Colon (tissue), 2 donors: ENCODE data around the gene ZNF487.
"Not testable (repeated sequence)": the region's sequence is repeated elsewhere in the genome, so short reads cannot be mapped to it uniquely, and the experiment has no call there.

Experiments used
- FAIRE-seq: peaks from 2 replicates; lab custom pipeline; 2012; peaks lifted over from hg19 to GRCh38; lab: Jason Lieb, UNC
- donor health status: control.
- donor health status: control.

ZNF487 gene

GRCh38 chr10:43436291-43437140, at the start of gene ZNF487:
TSS of gene ZNF487 (plus strand) at chr10:43437111. CDS start at chr10:43475814, 38,703 bp downstream.
- FAIRE-seq = no peak

GRCh38 chr10:43387678-43388032, 49.3 kb upstream of the ZNF487 start:
- FAIRE-seq = no peak

- FAIRE-seq = no peak
Measured at GRCh38 chr10:43389867-43390266, 47.0 kb upstream of the ZNF487 start.

DNA sequence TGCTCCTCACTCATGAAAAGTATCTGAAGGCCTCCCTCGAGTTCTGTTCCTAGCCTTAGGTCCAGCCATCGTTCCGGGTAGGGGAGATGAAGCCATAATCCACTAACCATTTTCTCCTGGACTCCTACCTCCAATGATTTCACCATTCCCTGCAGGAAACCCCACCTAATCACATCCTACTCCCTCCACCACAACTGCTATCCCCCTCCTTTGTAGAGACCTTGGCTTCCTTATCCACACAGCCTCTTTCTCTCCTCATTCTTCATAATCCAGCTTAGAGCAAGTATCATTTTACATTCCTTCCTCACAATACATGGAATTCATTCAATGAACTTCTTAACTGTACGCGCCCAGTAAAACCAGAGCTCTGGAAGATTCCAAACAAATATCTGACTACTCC, 46.6 kb upstream of the ZNF487 start:
- FAIRE-seq = no peak

DNA sequence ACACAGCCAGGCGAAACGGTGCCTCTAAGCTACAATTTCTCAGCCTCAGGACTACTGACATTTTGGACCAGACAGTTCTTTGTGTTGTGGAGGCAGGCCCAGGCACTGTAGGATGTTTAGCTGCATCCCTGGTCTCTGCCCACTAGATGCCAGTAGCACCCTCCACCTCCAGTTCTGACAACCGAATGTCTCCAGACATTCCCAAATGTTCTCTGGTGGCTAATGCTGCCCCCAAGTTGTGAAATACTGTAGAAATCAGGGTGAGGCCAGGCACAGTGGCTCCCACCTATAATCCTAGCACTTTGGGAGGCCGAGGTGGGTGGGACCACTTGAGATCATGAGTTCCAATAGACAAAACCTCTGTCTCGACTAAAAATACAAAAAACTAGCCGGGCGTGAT, 46.2 kb upstream of the ZNF487 start:
- FAIRE-seq = no peak

- no peak for FAIRE-seq
Measured at GRCh38 chr10:43391496-43391895, 45.4 kb upstream of the ZNF487 start.

GRCh38 chr10:43392748-43393147, 44.2 kb upstream of the ZNF487 start:
- no peak for FAIRE-seq

DNA sequence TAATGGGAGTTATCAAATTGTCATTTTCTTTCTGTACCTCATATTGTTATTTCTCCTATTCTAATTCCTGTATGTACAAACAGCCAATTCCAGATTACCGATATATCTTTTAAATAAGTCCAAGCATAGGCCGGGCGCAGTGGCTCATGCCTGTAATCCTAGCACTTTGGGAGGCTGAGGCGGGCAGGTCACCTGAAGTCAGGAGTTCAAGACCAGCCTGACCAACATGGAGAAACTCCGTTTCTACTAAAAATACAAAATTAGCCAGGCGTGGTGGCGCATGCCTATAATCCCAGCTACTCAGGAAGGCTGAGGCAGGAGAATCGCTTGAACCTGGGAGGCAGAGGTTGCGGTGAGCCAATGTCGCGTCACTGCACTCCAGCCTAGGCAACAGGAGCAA, 43.7 kb upstream of the ZNF487 start:
- FAIRE-seq = not testable (repeated sequence)

GRCh38 chr10:43393606-43394360, 43.1 kb upstream of the ZNF487 start:
- no peak for FAIRE-seq

- FAIRE-seq = no peak
Measured at GRCh38 chr10:43394868-43395267, 42.0 kb upstream of the ZNF487 start.

- FAIRE-seq = no peak
Measured at GRCh38 chr10:43395571-43396060, 41.3 kb upstream of the ZNF487 start.

DNA sequence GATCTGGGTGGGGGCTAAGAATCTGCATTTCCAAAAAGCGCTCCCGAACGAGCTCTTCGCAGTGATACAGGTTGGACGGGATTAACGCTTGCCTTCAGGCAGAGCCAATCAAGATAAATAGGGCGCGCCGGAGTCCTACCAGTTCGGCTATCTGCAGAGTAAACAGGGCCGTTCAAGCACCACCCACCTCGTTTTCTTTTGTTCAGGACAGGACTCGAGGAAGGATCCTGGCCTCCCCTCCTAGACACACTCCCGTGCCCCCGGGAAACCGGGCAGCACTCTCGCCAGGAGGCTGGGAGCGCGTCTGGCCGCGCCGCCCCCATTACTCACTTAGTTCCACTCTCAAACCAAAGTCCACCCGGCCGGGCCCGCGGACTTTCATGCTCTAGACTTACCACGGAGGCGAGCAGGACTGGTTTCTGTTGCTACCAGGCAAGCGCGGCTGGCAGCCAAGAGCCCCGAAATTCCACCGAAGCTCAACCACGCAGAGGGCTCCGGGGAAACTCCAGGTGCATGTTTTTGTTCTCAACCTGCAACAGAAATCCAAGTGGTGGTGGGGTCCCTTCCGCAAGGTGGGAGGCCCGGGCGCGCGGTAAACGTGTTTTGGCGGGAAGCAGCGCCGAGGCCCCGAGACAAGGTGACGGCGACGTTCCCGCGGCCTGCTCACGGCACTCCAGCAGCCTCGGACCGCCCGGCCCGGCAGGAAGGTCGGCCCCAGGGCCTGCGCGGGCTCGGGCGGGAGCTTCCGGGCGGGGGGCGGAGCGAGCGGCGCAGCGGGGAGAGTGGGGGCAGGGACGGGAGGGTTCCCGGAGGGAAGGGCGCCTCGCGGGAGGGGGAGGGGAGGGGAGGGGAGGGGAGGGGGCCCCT, 40.6 kb upstream of the ZNF487 start:
- no peak for FAIRE-seq

DNA sequence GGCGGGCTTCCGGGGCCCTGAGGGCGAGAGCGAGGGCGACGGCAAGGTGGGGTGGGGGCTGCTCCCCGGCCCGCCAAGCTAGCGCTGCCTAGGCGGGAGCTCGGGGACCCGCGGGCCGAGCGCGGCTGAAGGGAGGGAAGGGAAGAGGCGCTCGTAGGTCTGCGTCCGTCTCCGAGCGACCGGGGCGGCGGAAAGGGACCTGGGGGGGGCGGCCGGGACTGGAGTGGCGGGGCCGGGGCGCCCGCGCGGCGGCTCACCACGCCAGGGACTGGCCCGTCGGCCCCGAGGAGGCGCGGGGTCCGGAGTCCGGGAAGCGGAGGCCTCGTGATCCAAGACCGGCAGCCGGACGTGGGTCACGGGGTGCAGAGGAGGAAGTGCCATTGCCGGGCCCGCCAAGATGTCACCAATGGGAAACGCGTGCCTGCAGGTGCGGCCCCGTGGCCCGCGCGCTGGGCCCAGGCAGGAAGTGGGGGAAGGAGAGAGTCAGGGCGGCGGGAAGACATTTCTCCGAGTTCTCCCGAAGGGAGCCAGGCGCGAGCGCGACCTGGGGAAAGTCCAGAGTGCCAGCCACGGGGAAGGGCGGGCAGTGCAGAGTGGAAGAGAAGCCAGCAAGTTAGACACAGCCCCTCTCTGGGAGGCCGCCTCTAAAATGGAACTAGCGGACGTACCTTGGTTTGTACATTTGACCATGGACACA, 39.8 kb upstream of the ZNF487 start:
- no peak for FAIRE-seq

GRCh38 chr10:43398939-43399319, 38.0 kb upstream of the ZNF487 start:
- FAIRE-seq = no peak

- no peak for FAIRE-seq
Measured at GRCh38 chr10:43399320-43400310, 37.3 kb upstream of the ZNF487 start.

- FAIRE-seq = no peak
Measured at GRCh38 chr10:43401627-43402026, 35.3 kb upstream of the ZNF487 start.

- no peak for FAIRE-seq
Measured at GRCh38 chr10:43402176-43402575, 34.7 kb upstream of the ZNF487 start.

DNA sequence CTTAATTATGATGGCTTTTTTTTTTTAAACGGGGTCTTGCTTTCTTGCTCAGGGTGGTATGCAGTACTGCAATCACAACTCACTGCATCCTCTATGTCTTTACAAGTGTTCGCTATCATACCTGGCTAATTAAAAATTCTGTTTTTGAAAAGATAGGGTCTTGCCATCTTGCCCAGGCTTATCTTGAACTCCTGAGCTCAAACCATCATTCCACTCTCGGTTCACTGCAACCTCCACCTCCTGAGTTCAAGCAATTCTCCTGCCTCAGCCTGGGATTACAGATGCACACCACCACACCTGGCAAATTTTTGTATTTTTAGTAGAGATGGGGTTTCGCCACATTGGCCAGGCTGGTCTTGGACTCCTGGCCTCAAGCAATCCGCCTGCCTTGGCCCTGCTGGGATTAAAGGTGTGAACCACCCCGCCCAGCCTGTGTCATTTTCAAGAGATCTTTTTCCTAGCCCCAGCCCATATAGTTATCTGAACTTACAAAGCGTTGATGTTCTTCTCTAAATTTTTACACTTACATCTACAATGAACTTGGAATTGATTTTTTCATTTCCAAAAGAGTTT, 33.9 kb upstream of the ZNF487 start:
- no peak for FAIRE-seq

DNA sequence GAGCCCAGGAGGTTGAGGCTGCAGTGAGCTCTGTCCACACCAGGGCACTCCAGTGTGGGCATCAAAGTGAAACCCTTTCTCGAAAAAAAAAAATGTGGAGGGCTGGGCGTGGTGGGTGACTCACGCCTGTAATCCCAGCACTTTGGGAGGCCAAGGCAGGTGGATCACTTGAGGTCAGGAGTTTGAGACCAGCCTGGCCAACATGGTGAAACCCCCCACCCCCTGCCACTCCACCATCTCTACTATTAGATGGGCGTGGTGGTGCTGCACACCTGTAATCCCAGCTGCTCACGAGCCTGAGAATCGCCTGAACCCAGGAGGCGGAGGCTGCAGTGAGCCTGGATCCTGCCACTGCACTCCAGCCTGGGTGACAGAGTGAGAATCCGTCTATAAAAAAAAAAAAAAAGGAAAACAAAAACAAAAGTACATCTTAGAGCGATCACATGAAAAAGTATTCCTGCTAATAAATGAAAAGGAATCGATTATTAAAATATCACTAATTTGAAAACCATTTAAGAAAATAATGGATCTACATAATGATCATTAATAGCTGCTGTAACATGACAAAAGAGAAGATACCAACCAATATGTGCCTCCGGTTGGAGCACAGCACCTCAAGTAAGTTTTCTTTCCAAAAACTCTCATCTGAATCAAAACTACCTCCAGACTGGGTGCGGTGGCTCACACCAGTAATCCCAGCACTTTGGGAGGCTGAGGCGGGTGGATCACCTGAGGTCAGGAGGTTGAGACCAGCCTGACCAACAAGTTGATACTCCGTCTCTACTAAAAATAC, 32.8 kb upstream of the ZNF487 start:
- FAIRE-seq = no peak
